ENCODE measurements around the gene NLRC5.

NLRC5 gene

DNA sequence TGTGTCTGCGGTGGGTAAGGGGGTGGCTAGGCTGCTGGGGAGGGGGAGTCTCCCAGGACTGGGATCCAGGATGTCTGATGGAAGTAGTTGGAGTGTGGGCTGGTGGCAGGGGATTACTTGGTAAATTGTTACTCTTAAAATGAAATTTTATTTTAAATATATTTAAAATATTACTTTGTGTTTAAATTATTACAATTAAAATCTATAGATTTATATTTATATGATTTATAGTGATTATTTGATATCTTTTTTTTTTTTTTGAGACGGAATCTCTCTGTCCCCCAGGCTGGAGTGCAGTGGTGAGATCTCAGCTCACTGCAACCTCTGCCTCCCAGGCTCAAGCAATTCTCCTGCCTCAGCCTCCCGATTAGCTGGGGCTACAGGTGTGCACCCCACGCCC lies 121.6 kb downstream of the NLRC5 start:
- Histone ChIP-seq H3K27me3 (replicated peaks in 2 of 5; ENCODE audit: control insufficient read depth in 4 of 5, insufficient read depth in 5 of 5, low read length in 4 of 5) (no peaks in the 10 kb centered on the region), H3K27ac (ENCODE audit: insufficient read depth in 1 of 2, low read depth in 1 of 2, low read length in 2 of 2, poor library complexity in 1 of 2, severe bottlenecking in 2 of 2) (no peak overlapping the region), H3K4me3 (ENCODE audit: control insufficient read depth in 1 of 7, extremely low read depth in 1 of 7, insufficient read depth in 4 of 7, low read depth in 2 of 7, low read length in 6 of 7) (no peak overlapping the region), H3K4me1 (ENCODE audit: control extremely low read depth in 1 of 4, control insufficient read depth in 4 of 4, insufficient read depth in 4 of 4, low read length in 3 of 4) (peaks cover 0 to 34% (median 0%) of the 10 kb centered on the region in 4 experiments), H3K9me3 (ENCODE audit: control extremely low read depth in 1 of 5, control insufficient read depth in 4 of 5, insufficient read depth in 2 of 5, low read depth in 1 of 5, low read length in 4 of 5) (no peaks in the 10 kb centered on the region), H3K36me3 (ENCODE audit: control insufficient read depth in 4 of 4, insufficient read depth in 4 of 4, low read length in 3 of 4) (peaks cover 0 to 24% (median 18%) of the 10 kb centered on the region in 4 experiments)
- CTCF ChIA-PET, result interaction anchor here (1.0 to 1.5 kb wide), 4 partner anchors 13 to 65 kb away, joined by 3 to 5 read pairs (median 4); partner anchors contain the start of gene CPNE2
- 100% methylated on average over 1 of the region's 4 CpGs for WGBS (ENCODE audit: insufficient coverage)
- DNase-seq, result no peak
- POLR2A ChIA-PET, result no interaction called here

DNA sequence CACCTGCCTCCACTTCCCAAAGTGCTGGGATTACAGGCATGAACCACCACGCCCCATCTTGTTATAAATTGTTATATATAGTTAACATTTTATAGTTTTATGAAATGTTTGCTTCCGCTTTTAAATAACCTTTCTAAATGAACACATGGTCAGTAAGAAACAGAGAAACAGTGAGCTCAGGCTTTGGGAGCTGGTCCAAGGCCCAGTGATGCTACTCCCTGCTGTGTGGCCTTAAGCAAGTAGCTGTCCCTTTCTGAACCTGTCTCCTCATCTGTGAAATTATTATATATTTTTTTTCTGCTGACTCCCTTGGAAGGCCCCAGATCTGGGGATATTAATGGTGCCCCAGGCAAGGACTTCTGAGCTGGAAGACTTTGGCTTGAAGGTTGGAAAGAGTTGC lies 122.1 kb downstream of the NLRC5 start:
- no peak overlapping the region for H3K4me3 ChIP-seq (ENCODE audit: control insufficient read depth in 1 of 7, extremely low read depth in 1 of 7, insufficient read depth in 4 of 7, low read depth in 2 of 7, low read length in 6 of 7)
- H3K27me3 ChIP-seq (replicated peaks in 2 of 5; ENCODE audit: control insufficient read depth in 4 of 5, insufficient read depth in 5 of 5, low read length in 4 of 5), result no peaks in the 10 kb centered on the region
- H3K27ac ChIP-seq (ENCODE audit: insufficient read depth in 1 of 2, low read depth in 1 of 2, low read length in 2 of 2, poor library complexity in 1 of 2, severe bottlenecking in 2 of 2), result no peak overlapping the region
- peaks cover 0 to 34% (median 0%) of the 10 kb centered on the region in 4 experiments for H3K4me1 ChIP-seq (ENCODE audit: control extremely low read depth in 1 of 4, control insufficient read depth in 4 of 4, insufficient read depth in 4 of 4, low read length in 3 of 4)
- DNase-seq, result no peak
- POLR2A ChIA-PET, result no interaction called here
- peaks cover 0 to 29% (median 20%) of the 10 kb centered on the region in 4 experiments for H3K36me3 ChIP-seq (ENCODE audit: control insufficient read depth in 4 of 4, insufficient read depth in 4 of 4, low read length in 3 of 4)
- no CpG with 5 or more reads among the region's 2 CpGs for WGBS (ENCODE audit: insufficient coverage)
- CTCF ChIA-PET, result interaction anchor here (1.0 to 1.3 kb wide), 3 partner anchors 10 to 66 kb away, joined by 3 to 5 read pairs (median 4); no protein-coding TSS in a partner anchor
- H3K9me3 ChIP-seq (ENCODE audit: control extremely low read depth in 1 of 5, control insufficient read depth in 4 of 5, insufficient read depth in 2 of 5, low read depth in 1 of 5, low read length in 4 of 5), result no peaks in the 10 kb centered on the region

DNA sequence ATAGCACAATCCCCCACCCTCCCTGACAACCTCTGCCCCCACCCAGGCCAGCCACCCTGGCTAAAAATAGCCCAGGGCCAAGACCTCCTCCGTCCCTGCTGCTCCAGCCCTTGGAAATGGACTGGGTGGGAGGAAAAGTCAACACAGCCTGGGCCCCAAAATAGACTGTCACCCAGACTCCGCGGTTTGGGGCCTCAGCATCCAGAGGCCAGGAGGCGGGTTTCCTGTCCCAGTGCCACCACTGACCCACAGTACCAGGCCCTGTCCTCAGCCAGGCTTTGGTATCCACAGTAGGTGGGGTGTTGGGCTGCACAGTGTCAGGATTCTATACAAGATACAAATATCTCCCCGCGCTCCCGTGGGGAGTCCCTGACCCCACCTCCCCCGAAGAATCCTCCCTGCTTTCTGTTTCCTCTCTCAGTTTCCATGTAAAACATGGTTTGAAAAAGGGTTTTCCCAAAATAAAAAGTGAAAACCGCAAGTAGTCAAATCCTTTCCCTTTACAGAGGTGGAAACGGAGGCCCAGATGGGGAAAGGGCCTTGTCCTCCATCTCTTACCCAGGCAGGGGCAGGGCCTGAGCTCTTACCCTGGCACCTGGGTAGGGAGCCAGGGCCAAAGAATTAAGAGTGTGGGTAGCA lies 123.2 kb downstream of the NLRC5 start:
- Histone ChIP-seq H3K9me3 (ENCODE audit: control extremely low read depth in 1 of 5, control insufficient read depth in 4 of 5, insufficient read depth in 2 of 5, low read depth in 1 of 5, low read length in 4 of 5) (no peaks in the 10 kb centered on the region), H3K27ac (ENCODE audit: insufficient read depth in 1 of 2, low read depth in 1 of 2, low read length in 2 of 2, poor library complexity in 1 of 2, severe bottlenecking in 2 of 2) (no peak overlapping the region), H3K4me1 (ENCODE audit: control extremely low read depth in 1 of 4, control insufficient read depth in 4 of 4, insufficient read depth in 4 of 4, low read length in 3 of 4) (peaks cover 0 to 25% (median 0%) of the 10 kb centered on the region in 4 experiments), H3K27me3 (replicated peaks in 2 of 5; ENCODE audit: control insufficient read depth in 4 of 5, insufficient read depth in 5 of 5, low read length in 4 of 5) (no peaks in the 10 kb centered on the region), H3K4me3 (ENCODE audit: control insufficient read depth in 1 of 7, extremely low read depth in 1 of 7, insufficient read depth in 4 of 7, low read depth in 2 of 7, low read length in 6 of 7) (no peak overlapping the region), H3K36me3 (ENCODE audit: control insufficient read depth in 4 of 4, insufficient read depth in 4 of 4, low read length in 3 of 4) (peaks cover 0 to 40% (median 25%) of the 10 kb centered on the region in 4 experiments)
- ChIA-PET CTCF (interaction anchor here (0.9 to 2.8 kb wide), 3 partner anchors 11 to 29 kb away, joined by 3 to 6 read pairs (median 5); no protein-coding TSS in a partner anchor), POLR2A (no interaction called here)
- 91% methylated on average over 7 of the region's 10 CpGs for WGBS (ENCODE audit: insufficient coverage)
- DNase-seq, result no peak

DNA sequence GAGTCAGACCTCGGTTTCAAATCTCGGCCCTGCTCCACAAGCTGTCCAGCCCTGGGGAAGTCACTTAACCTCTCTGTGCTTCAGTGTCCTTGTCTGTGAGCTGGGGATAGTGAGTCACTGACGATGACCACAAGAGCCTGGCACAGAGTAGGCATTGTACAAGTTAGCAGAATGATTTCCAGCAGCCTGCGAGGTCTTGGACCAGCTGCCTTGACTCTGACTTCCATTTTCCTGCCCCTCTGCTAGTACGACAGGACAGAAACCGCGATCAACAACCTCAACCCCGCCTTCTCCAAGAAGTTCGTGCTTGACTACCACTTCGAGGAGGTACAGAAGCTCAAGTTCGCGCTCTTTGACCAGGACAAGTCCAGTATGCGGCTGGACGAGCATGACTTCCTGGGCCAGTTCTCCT lies 123.7 kb downstream of the NLRC5 start:
- H3K27ac ChIP-seq (ENCODE audit: insufficient read depth in 1 of 2, low read depth in 1 of 2, low read length in 2 of 2, poor library complexity in 1 of 2, severe bottlenecking in 2 of 2), result no peak overlapping the region
- no peak for DNase-seq
- POLR2A ChIA-PET, result no interaction called here

DNA sequence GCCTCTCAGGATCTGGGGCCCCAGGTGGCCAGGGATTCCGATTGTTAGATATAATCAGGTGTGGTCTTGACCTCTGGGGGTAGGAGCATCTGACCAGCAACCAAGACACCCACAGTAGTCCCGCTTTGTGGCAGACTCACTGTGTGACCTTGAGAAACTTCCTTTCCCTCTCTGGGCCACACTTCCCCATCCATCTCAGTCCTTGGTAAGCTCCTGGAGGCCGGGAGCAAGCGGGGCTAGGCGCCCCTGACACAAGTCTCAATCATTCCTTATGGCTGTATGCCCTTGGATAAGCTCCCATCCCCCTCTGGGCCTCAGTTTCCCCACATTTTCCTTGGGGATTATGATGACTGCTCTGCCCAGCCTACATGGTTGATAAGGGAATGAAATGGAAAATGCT lies 124.3 kb downstream of the NLRC5 start:
- Histone ChIP-seq H3K27me3 (replicated peaks in 2 of 5; ENCODE audit: control insufficient read depth in 4 of 5, insufficient read depth in 5 of 5, low read length in 4 of 5) (no peaks in the 10 kb centered on the region), H3K4me3 (ENCODE audit: control insufficient read depth in 1 of 7, extremely low read depth in 1 of 7, insufficient read depth in 4 of 7, low read depth in 2 of 7, low read length in 6 of 7) (no peak overlapping the region), H3K36me3 (ENCODE audit: control insufficient read depth in 4 of 4, insufficient read depth in 4 of 4, low read length in 3 of 4) (peaks cover 0 to 45% (median 29%) of the 10 kb centered on the region in 4 experiments), H3K4me1 (ENCODE audit: control extremely low read depth in 1 of 4, control insufficient read depth in 4 of 4, insufficient read depth in 4 of 4, low read length in 3 of 4) (peaks cover 0 to 18% (median 0%) of the 10 kb centered on the region in 4 experiments), H3K27ac (ENCODE audit: insufficient read depth in 1 of 2, low read depth in 1 of 2, low read length in 2 of 2, poor library complexity in 1 of 2, severe bottlenecking in 2 of 2) (no peak overlapping the region), H3K9me3 (ENCODE audit: control extremely low read depth in 1 of 5, control insufficient read depth in 4 of 5, insufficient read depth in 2 of 5, low read depth in 1 of 5, low read length in 4 of 5) (no peaks in the 10 kb centered on the region)
- CTCF ChIA-PET, result interaction anchor here (2.8 kb wide), 1 partner anchor 30 kb away, joined by 6 read pairs; no protein-coding TSS in a partner anchor
- no peak for DNase-seq
- POLR2A ChIA-PET, result no interaction called here
- WGBS (ENCODE audit: insufficient coverage), result 92% methylated on average over 2 of the region's 5 CpGs

More for the DNA sequence above, 123.7 kb downstream of the NLRC5 start:
- Histone ChIP-seq H3K27me3 (replicated peaks in 2 of 5; ENCODE audit: control insufficient read depth in 4 of 5, insufficient read depth in 5 of 5, low read length in 4 of 5) (no peaks in the 10 kb centered on the region), H3K4me3 (ENCODE audit: control insufficient read depth in 1 of 7, extremely low read depth in 1 of 7, insufficient read depth in 4 of 7, low read depth in 2 of 7, low read length in 6 of 7) (no peak overlapping the region), H3K4me1 (ENCODE audit: control extremely low read depth in 1 of 4, control insufficient read depth in 4 of 4, insufficient read depth in 4 of 4, low read length in 3 of 4) (peaks cover 0 to 24% (median 0%) of the 10 kb centered on the region in 4 experiments), H3K36me3 (ENCODE audit: control insufficient read depth in 4 of 4, insufficient read depth in 4 of 4, low read length in 3 of 4) (peaks cover 0 to 42% (median 28%) of the 10 kb centered on the region in 4 experiments), H3K9me3 (ENCODE audit: control extremely low read depth in 1 of 5, control insufficient read depth in 4 of 5, insufficient read depth in 2 of 5, low read depth in 1 of 5, low read length in 4 of 5) (no peaks in the 10 kb centered on the region)
- 97% methylated on average over 12 of the region's 14 CpGs for WGBS (ENCODE audit: insufficient coverage)
- CTCF ChIA-PET, result interaction anchor here (0.9 to 2.8 kb wide), 2 partner anchors 15 to 29 kb away, joined by 3 to 6 read pairs; no protein-coding TSS in a partner anchor

DNA sequence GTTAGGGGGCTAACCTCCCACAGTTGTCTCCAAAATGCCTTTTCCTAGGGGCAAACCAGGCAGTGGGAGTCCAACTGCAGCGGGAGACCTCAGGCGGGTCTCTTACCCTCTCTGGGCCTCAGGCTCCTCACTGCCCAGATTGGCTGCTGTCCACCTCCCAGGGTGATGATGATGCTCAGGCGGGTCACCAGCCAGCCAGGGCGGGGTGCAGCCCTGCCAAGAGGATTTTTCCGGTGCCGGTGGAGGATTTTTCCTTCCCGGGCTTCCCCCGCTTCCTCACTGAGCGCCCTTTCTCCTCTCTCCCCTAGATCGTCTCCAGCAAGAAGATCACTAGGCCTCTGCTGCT lies 125.8 kb downstream of the NLRC5 start:
- Histone ChIP-seq H3K4me3 (ENCODE audit: control insufficient read depth in 1 of 7, extremely low read depth in 1 of 7, insufficient read depth in 4 of 7, low read depth in 2 of 7, low read length in 6 of 7) (no peak overlapping the region), H3K27ac (ENCODE audit: insufficient read depth in 1 of 2, low read depth in 1 of 2, low read length in 2 of 2, poor library complexity in 1 of 2, severe bottlenecking in 2 of 2) (no peak overlapping the region), H3K27me3 (replicated peaks in 2 of 5; ENCODE audit: control insufficient read depth in 4 of 5, insufficient read depth in 5 of 5, low read length in 4 of 5) (no peaks in the 10 kb centered on the region), H3K36me3 (ENCODE audit: control insufficient read depth in 4 of 4, insufficient read depth in 4 of 4, low read length in 3 of 4) (peaks cover 0 to 57% (median 38%) of the 10 kb centered on the region in 4 experiments), H3K4me1 (ENCODE audit: control extremely low read depth in 1 of 4, control insufficient read depth in 4 of 4, insufficient read depth in 4 of 4, low read length in 3 of 4) (peaks cover 0 to 17% (median 0%) of the 10 kb centered on the region in 4 experiments), H3K9me3 (ENCODE audit: control extremely low read depth in 1 of 5, control insufficient read depth in 4 of 5, insufficient read depth in 2 of 5, low read depth in 1 of 5, low read length in 4 of 5) (no peaks in the 10 kb centered on the region)
- ChIA-PET CTCF (interaction anchor here (0.7 to 2.8 kb wide), 2 partner anchors 11 to 32 kb away, joined by 3 to 6 read pairs; no protein-coding TSS in a partner anchor), POLR2A (no interaction called here)
- WGBS (ENCODE audit: insufficient coverage), result 93% methylated on average over 9 of the region's 10 CpGs
- DNase-seq, result no peak

DNA sequence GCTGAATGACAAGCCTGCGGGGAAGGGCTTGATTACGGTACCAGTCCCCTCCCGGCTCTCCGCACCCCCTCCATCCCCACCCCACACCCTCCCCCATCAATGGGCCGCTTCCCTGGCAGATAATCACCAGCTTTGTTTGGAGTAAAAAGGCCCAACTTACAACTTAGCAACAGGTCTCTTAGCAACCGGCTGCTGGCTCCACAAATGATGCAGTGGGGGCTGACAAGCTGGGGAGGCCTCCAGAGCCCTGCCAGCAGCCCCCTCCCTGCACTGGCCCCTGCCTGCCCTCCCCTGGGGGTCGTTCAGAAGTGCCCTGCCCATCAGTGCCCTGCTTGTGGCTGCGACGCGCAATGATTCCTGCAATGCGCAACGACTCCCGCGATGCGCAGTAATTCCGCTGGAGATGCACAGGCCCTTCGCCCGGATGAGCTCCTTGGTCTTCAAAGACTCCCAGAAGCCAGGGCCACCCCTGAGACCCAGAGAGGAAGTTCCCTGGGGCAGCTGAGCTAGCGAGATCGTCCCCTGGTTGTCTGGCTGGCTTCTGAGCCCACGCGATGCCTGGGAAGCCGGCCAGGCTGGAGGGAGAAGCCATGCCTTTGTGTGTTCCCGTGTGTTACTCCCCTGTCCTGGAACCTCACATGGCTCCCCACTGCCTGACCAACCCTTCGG lies 126.3 kb downstream of the NLRC5 start:
- Histone ChIP-seq H3K4me3 (ENCODE audit: control insufficient read depth in 1 of 7, extremely low read depth in 1 of 7, insufficient read depth in 4 of 7, low read depth in 2 of 7, low read length in 6 of 7) (no peak overlapping the region), H3K27me3 (replicated peaks in 2 of 5; ENCODE audit: control insufficient read depth in 4 of 5, insufficient read depth in 5 of 5, low read length in 4 of 5) (no peaks in the 10 kb centered on the region), H3K9me3 (ENCODE audit: control extremely low read depth in 1 of 5, control insufficient read depth in 4 of 5, insufficient read depth in 2 of 5, low read depth in 1 of 5, low read length in 4 of 5) (no peaks in the 10 kb centered on the region), H3K36me3 (ENCODE audit: control insufficient read depth in 4 of 4, insufficient read depth in 4 of 4, low read length in 3 of 4) (peaks cover 0 to 60% (median 39%) of the 10 kb centered on the region in 4 experiments), H3K27ac (ENCODE audit: insufficient read depth in 1 of 2, low read depth in 1 of 2, low read length in 2 of 2, poor library complexity in 1 of 2, severe bottlenecking in 2 of 2) (no peak overlapping the region), H3K4me1 (ENCODE audit: control extremely low read depth in 1 of 4, control insufficient read depth in 4 of 4, insufficient read depth in 4 of 4, low read length in 3 of 4) (peaks cover 0 to 17% (median 0%) of the 10 kb centered on the region in 4 experiments)
- ChIA-PET POLR2A (no interaction called here), CTCF (interaction anchor here (0.6 to 2.8 kb wide), 3 partner anchors 10 to 32 kb away, joined by 3 to 6 read pairs (median 3); no protein-coding TSS in a partner anchor)
- no peak for DNase-seq
- 93% methylated on average over 24 of the region's 25 CpGs for WGBS (ENCODE audit: insufficient coverage)

Measured in common myeloid progenitor, CD34-positive (primary cell).